CD4-positive, alpha-beta T cell treated with Interleukin-15 for 1 hour (primary cell): ENCODE results near the gene ZMYM4.
"Not testable (repeated sequence)": the region's sequence is repeated elsewhere in the genome, so short reads cannot be mapped to it uniquely, and the experiment has no call there.

ENCODE experiments used
- DNase-seq: peaks from one replicate; pipeline ENCODE4 v3.0.0-alpha.2; 2020

Gene ZMYM4

GRCh38 chr1:35461966-35462651 is 193.6 kb downstream of the ZMYM4 start:
- no peak for DNase-seq

- no peak for DNase-seq
Measured at GRCh38 chr1:35463232-35463631, 194.7 kb downstream of the ZMYM4 start.

GRCh38 chr1:35463749-35464148 is 195.2 kb downstream of the ZMYM4 start:
- DNase-seq, result not testable (repeated sequence)

DNA sequence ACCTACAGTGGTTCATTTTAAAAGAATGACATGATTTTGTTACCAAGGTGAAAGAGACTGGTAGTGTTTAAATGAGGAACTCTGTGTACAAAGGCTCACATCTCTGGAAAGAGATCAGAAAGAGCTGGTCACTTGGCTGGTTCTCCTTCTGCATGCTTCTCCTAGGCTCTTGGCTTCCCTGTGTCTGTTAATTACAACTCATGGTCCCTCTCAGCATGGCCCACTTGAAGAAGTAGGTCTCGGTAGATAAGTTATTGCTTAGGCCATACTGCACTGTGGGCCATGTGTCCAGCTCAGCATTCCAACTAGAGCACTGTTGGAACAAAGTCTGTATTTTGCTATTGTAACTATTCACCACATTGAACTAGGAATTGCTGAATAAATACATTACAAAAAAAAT is 197.6 kb downstream of the ZMYM4 start:
- DNase-seq, result no peak

- DNase-seq, result no peak
Measured at GRCh38 chr1:35470977-35471613, 202.6 kb downstream of the ZMYM4 start.
